SU-DHL-6 (cell line): ENCODE data around the gene NAA40.

Experiments
- H2AFZ ChIP-seq: fragments of 200-600 bp; sonication (generic); 2 replicates; pipeline ENCODE4 v1.6.1; 2014; ENCODE audit warnings: low read depth, mild to moderate bottlenecking, moderate library complexity, mixed read lengths, antibody characterized with exemption, low read length; ENCODE audit not compliant: severe bottlenecking
- H3F3A ChIP-seq: fragments of 200-600 bp; shearing (Covaris generic); 2 replicates; pipeline ENCODE4 v1.6.0; 2016; ENCODE audit warnings: antibody characterized with exemption, mild to moderate bottlenecking; ENCODE audit not compliant: insufficient read depth
- H3K27ac ChIP-seq: fragments of 200-600 bp; sonication (generic); 2 replicates; pipeline ENCODE4 v1.5.1; 2016; ENCODE audit warnings: low read depth, mild to moderate bottlenecking, low read length, moderate library complexity, mixed read lengths
- H3K27me3 ChIP-seq: fragments of 200-600 bp; sonication (generic), shearing (Covaris generic); 2 replicates; pipeline ENCODE4 v1.6.0; 2014; ENCODE audit warnings: mild to moderate bottlenecking, low read length
- H3K36me3 ChIP-seq: fragments of 200-600 bp; sonication (generic); 2 replicates; pipeline ENCODE4 v1.6.1; 2014; ENCODE audit warnings: mild to moderate bottlenecking, low read length, mixed read lengths
- H3K4me2 ChIP-seq: fragments of 300-600, 200-600 bp; shearing (Covaris generic), sonication (generic); 2 replicates; pipeline ENCODE4 v1.6.0; 2014; ENCODE audit warnings: low read length, low read depth, mild to moderate bottlenecking; ENCODE audit not compliant: poor library complexity, severe bottlenecking
- H3K4me3 ChIP-seq: fragments of 200-600 bp; sonication (generic); 2 replicates; pipeline ENCODE4 v1.5.1; 2014; ENCODE audit warnings: antibody characterized with exemption, low read length, mild to moderate bottlenecking, mixed read lengths; ENCODE audit not compliant: insufficient read depth, poor library complexity, severe bottlenecking
- H3K79me2 ChIP-seq: fragments of 200-600 bp; sonication (generic); 2 replicates; pipeline ENCODE4 v1.6.1; 2014; ENCODE audit warnings: mild to moderate bottlenecking, low read length, moderate library complexity; ENCODE audit not compliant: insufficient read depth
- H3K9ac ChIP-seq: fragments of 200-600 bp; sonication (generic); 2 replicates; pipeline ENCODE4 v1.7.0; 2014; ENCODE audit warnings: mild to moderate bottlenecking, low read length
- H3K9me2 ChIP-seq: fragments of 200-600 bp; sonication (generic); replicated peaks from 2 replicates; pipeline ENCODE4 v1.6.1; 2014; ENCODE audit warnings: low read length; ENCODE audit not compliant: insufficient read depth
- H3K9me3 ChIP-seq: fragments of 200-600 bp; sonication (generic); 2 replicates; pipeline ENCODE4 v1.6.1; 2014; ENCODE audit warnings: low read length, mixed read lengths; ENCODE audit not compliant: insufficient read depth
- H4K20me1 ChIP-seq: fragments of 200-600 bp; sonication (generic); 2 replicates; pipeline ENCODE4 v1.6.1; 2014; ENCODE audit warnings: low read depth, mild to moderate bottlenecking, antibody characterized with exemption, low read length, moderate library complexity, mixed read lengths
- EZH2phosphoT487 ChIP-seq: fragments of 200-600 bp; sonication (generic), shearing (Covaris generic); conservative IDR thresholded peaks from 2 replicates; pipeline ENCODE4 v1.6.1; 2018; ENCODE audit warnings: mild to moderate bottlenecking, antibody characterized with exemption, low read length, moderate library complexity, mixed read lengths
- TF ChIP-seq, protein P1 (sequence below): fragments of 200-600 bp; sonication (generic); IDR thresholded peaks from one replicate; pipeline ENCODE4 v1.5.1; 2017; ENCODE audit warnings: antibody characterized with exemption, mild to moderate bottlenecking, low read length, moderate library complexity; ENCODE audit not compliant: insufficient read depth, poor library complexity, severe bottlenecking

Gene NAA40

GRCh38 chr11:64000026-64000739 is 61.4 kb downstream of the NAA40 start:
- Histone ChIP-seq H3K27ac (no peak overlapping the region), H2AFZ (no peak overlapping the region), H3K9ac (no peak overlapping the region), H3K4me2 (peak overlapping the region; percentile 35), H3K9me2 (no peaks in the 10 kb centered on the region), H3K9me3 (no peaks in the 10 kb centered on the region), H3K79me2 (no peaks in the 10 kb centered on the region), H3K4me3 (no peak overlapping the region), H3F3A (no peaks in the 10 kb centered on the region), H4K20me1 (no peaks in the 10 kb centered on the region), H3K27me3 (no peaks in the 10 kb centered on the region), H3K36me3 (no peaks in the 10 kb centered on the region)
- TF ChIP-seq, protein P1, sequence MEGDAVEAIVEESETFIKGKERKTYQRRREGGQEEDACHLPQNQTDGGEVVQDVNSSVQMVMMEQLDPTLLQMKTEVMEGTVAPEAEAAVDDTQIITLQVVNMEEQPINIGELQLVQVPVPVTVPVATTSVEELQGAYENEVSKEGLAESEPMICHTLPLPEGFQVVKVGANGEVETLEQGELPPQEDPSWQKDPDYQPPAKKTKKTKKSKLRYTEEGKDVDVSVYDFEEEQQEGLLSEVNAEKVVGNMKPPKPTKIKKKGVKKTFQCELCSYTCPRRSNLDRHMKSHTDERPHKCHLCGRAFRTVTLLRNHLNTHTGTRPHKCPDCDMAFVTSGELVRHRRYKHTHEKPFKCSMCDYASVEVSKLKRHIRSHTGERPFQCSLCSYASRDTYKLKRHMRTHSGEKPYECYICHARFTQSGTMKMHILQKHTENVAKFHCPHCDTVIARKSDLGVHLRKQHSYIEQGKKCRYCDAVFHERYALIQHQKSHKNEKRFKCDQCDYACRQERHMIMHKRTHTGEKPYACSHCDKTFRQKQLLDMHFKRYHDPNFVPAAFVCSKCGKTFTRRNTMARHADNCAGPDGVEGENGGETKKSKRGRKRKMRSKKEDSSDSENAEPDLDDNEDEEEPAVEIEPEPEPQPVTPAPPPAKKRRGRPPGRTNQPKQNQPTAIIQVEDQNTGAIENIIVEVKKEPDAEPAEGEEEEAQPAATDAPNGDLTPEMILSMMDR = peak; percentile 52
- no peak for TF ChIP-seq EZH2phosphoT487

GRCh38 chr11:64000740-64001483 is 62.1 kb downstream of the NAA40 start:
- no peaks in the 10 kb centered on the region for H3F3A ChIP-seq
- no peaks in the 10 kb centered on the region for H3K9me3 ChIP-seq
- H4K20me1 ChIP-seq = no peaks in the 10 kb centered on the region
- peak overlapping the region; percentile 35 for H3K4me2 ChIP-seq
- no peak overlapping the region for H3K27ac ChIP-seq
- H2AFZ ChIP-seq = no peak overlapping the region
- TF ChIP-seq, protein P1 = no peak
- no peak for TF ChIP-seq EZH2phosphoT487
- H3K79me2 ChIP-seq = no peaks in the 10 kb centered on the region
- H3K4me3 ChIP-seq = no peak overlapping the region
- H3K36me3 ChIP-seq = no peaks in the 10 kb centered on the region
- H3K27me3 ChIP-seq = no peaks in the 10 kb centered on the region
- H3K9ac ChIP-seq = no peak overlapping the region
- no peaks in the 10 kb centered on the region for H3K9me2 ChIP-seq

DNA sequence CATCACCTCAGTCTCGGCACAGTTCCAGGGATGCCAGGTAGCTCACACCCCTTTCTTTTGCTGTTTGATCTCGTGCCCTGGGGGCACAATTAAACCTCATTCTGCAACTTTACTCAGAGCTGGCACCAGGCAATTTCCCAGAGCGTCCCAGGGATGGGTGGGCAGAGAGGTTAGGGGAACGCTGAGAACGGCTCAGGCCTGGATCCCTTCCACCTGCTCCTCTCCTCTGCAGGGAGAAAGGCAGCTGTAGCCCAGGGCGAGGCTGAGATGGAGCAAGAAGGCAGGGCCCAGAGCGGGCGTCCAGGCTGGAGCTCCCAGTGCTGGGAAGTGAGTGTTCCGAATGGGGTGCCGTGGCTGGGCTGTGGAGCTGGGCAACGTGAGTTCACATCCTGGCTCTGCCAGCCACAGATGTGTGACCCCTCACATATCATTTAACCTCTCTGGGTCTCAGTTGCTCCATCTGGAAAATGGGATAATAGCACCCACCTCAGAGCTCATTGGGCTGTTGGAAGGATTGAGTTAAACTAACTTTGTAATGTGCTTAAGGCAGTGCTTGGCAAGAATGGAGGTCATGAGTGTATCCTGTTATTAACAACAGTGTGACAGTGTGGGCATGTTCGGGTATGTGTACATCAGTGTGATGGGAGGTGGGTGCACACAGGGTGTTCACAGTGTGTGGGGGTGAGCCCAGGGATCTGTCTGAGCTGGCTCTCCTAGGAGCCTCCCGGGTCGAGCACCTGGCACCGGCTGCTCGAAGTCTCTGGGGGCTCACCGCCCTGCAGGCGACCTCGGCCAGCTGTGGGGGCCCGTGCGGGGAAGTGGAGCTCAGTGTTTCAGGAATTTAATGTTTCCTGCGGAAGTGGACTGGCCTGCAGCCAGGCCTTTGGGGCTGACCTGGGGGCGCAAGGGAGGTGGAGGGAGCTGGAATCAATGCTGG is 63.0 kb downstream of the NAA40 start:
- Histone ChIP-seq H3K9ac (no peak overlapping the region), H3K36me3 (no peaks in the 10 kb centered on the region), H3K9me3 (no peaks in the 10 kb centered on the region), H3K27ac (no peak overlapping the region), H3K4me2 (no peak overlapping the region), H2AFZ (no peak overlapping the region), H4K20me1 (no peaks in the 10 kb centered on the region), H3F3A (no peaks in the 10 kb centered on the region), H3K9me2 (no peaks in the 10 kb centered on the region), H3K79me2 (no peaks in the 10 kb centered on the region), H3K4me3 (no peak overlapping the region), H3K27me3 (no peaks in the 10 kb centered on the region)
- no peak for TF ChIP-seq EZH2phosphoT487
- TF ChIP-seq, protein P1 = no peak
